Measurements from ENCODE around the gene KRTAP5-5.

KRTAP5-5 gene

GRCh38 chr11:1674173-1675131, 44.9 kb downstream of the KRTAP5-5 start:
- DNase-seq (ENCODE audit: low read depth in 4 of 4, low spot score in 1 of 4): no peak

GRCh38 chr11:1675536-1676228, 46.1 kb downstream of the KRTAP5-5 start:
- DNase-seq (ENCODE audit: low read depth in 4 of 4, low spot score in 1 of 4): no peak

DNA sequence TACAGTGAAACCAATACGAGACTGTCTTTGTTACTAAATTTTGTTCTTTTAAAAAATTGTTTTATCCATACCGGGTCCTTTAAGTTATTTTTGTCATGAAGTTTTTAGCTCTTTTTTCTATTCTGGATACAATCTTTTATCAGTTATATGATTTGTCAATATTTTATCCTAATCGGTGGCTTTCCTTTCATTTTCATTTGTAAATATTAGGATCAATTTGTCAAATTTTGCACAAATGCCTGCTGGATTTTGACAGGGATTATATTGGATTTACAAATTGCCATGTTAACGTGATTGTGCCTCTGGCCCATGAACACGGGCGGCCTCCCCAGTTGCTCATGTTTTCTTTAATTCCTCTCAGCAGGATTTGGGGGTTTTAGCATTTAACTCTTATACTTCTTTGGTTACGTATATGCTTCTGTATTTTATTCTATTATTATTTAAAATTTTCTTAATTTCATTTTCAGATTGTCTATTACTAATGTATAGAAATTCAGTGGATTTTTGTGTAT, 46.7 kb downstream of the KRTAP5-5 start:
- DNase-seq (ENCODE audit: low read depth in 4 of 4, low spot score in 1 of 4): no peak

GRCh38 chr11:1679881-1680280, 50.3 kb downstream of the KRTAP5-5 start:
- no peak for DNase-seq (ENCODE audit: low read depth in 4 of 4, low spot score in 1 of 4)

Measured in stimulated activated CD4-positive, alpha-beta T cell treated with anti-CD3 and anti-CD28 coated beads, Interleukin-1b, Interleukin-23, amount 100 ng/mL, for 24 hours (primary cell).